CD4-positive, alpha-beta T cell (primary cell): ENCODE data around the gene BANF1. TPM values are rescaled to one million over a fixed set of nuclear protein-coding genes. Genes with fewer than 3 reads are reported as not detected.

ENCODE experiments used
- ATAC-seq: fragments of 200-7000 bp; cut with Tn5 transposase; one replicate; pipeline ENCODE4 v1.10.0; 2022; ENCODE audit warnings: mild to moderate bottlenecking; ENCODE audit not compliant: poor library complexity
- CTCF ChIA-PET: fragments of 350-600 bp; sonication (Branson Sonifier 250); formaldehyde crosslinking; loops from one replicate; lab custom pipeline; 2021; ENCODE audit warnings: antibody characterized with exemption, inconsistent platforms; lab: Charles Lee
- POLR2A ChIA-PET: fragments of 350-600 bp; sonication (Branson Sonifier 250); formaldehyde crosslinking; loops from one replicate; lab custom pipeline; 2021; ENCODE audit warnings: antibody characterized with exemption, inconsistent platforms; lab: Charles Lee
- DNase-seq, 14 experiments: peaks; one replicate each; pipeline ENCODE4 v3.0.0-alpha.2; 2013 to 2020; ENCODE audit warnings: mixed read lengths in 2 of 14
- H3K27ac ChIP-seq, 2 donors: one replicate each; pipeline versions ENCODE4 v1.5.1 to v1.7.0; 2013; ENCODE audit warnings: low read length in 2 of 2, low read depth in 1 of 2, mild to moderate bottlenecking in 1 of 2
- H3K27me3 ChIP-seq, 2 experiments: 1 replicate in 1 of 2; 2 replicates in 1 of 2; pipeline versions ENCODE4 v1.6.1 to v1.7.0; 2013; ENCODE audit warnings: low read length in 2 of 2, control low read depth in 1 of 2, mild to moderate bottlenecking in 1 of 2, moderate library complexity in 1 of 2; ENCODE audit not compliant: insufficient read depth in 2 of 2, control insufficient read depth in 1 of 2
- H3K36me3 ChIP-seq: one replicate; pipeline ENCODE4 v1.6.1; 2013; ENCODE audit warnings: low read length, control low read depth; ENCODE audit not compliant: insufficient read depth
- H3K4me1 ChIP-seq: one replicate; pipeline ENCODE4 v1.6.1; 2013; ENCODE audit warnings: low read length, control low read depth; ENCODE audit not compliant: insufficient read depth
- H3K4me3 ChIP-seq: one replicate; pipeline ENCODE4 v1.5.1; 2013; ENCODE audit warnings: mild to moderate bottlenecking, low read length, moderate library complexity
- H3K9me3 ChIP-seq, 2 experiments: 1 replicate in 1 of 2; 2 replicates in 1 of 2; pipeline versions ENCODE4 v1.6.1 to v1.7.0; 2013; ENCODE audit warnings: low read length in 2 of 2, mild to moderate bottlenecking in 2 of 2, control low read depth in 1 of 2, moderate library complexity in 1 of 2; ENCODE audit not compliant: control insufficient read depth in 1 of 2, insufficient read depth in 1 of 2
- H3K27ac Mint-ChIP-seq: one replicate; pipeline ENCODE4 v1.8.0; 2020; ENCODE audit warnings: mixed read lengths
- H3K27me3 Mint-ChIP-seq: one replicate; pipeline ENCODE4 v1.8.0; 2021; ENCODE audit warnings: mixed read lengths
- H3K36me3 Mint-ChIP-seq: one replicate; pipeline ENCODE4 v1.8.0; 2021; ENCODE audit warnings: low read depth, mixed read lengths
- H3K4me1 Mint-ChIP-seq: one replicate; pipeline ENCODE4 v1.8.0; 2021; ENCODE audit warnings: low read depth, mixed read lengths
- H3K4me3 Mint-ChIP-seq: one replicate; pipeline ENCODE4 v1.8.0; 2020; ENCODE audit warnings: mild to moderate bottlenecking, mixed read lengths
- H3K9me3 Mint-ChIP-seq: one replicate; pipeline ENCODE4 v1.8.0; 2020; ENCODE audit warnings: mixed read lengths
- CTCF ChIP-seq: fragments of 200-600 bp; IDR thresholded peaks from one replicate; pipeline ENCODE4 v1.8.0; 2022; ENCODE audit warnings: antibody characterized with exemption, mild to moderate bottlenecking
- intact Hi-C, 2 experiments: fragments of 100-400 bp; cut with DNase I in 1 of 2; cut with micrococcal nuclease in 1 of 2; formaldehyde crosslinking; loops; one replicate each; pipeline versions ENCODE4 v1.15.1 to v1.9.0; 2023 to 2025; cut with DNase I, micrococcal nuclease
- total RNA-seq, 174 experiments: library from RNA in 2 of 174; stranded (reverse) in 2 of 174; gene quantifications; one replicate each; pipeline ENCODE4 v1.2.3 and lab custom pipeline; 2021 to 2026

BANF1 gene
- total RNA-seq, 2 experiments from 2014 or later = 21.3 to 22.3 TPM

GRCh38 chr11:66050581-66051231 lies 48.4 kb downstream of the BANF1 start:
- H3K27me3 Mint-ChIP-seq = peaks cover 5% of the 10 kb centered on the region
- peak overlapping the region; percentile 100 for H3K4me3 Mint-ChIP-seq
- Histone ChIP-seq H3K27ac (peak overlapping the region in 1 of 2 donors; percentile 47), H3K9me3 (no peaks in the 10 kb centered on the region), H3K4me3 (no peak overlapping the region), H3K36me3 (peaks cover 22% of the 10 kb centered on the region), H3K4me1 (peaks cover 44% of the 10 kb centered on the region), H3K27me3 (no peaks in the 10 kb centered on the region)
- peaks cover 37% of the 10 kb centered on the region for H3K4me1 Mint-ChIP-seq
- ATAC-seq = no peak
- no peaks in the 10 kb centered on the region for H3K9me3 Mint-ChIP-seq
- H3K27ac Mint-ChIP-seq = peak overlapping the region; percentile 97
- intact Hi-C loops = loop anchor here in 1 of 2 experiments (5.0 kb wide), 2 partner anchors 133 to 217 kb away; partner anchors contain the start of genes C11orf68, DRAP1 and RAB1B
- no peak for TF ChIP-seq CTCF
- peak in 1 of 14 experiments; percentile 30 for DNase-seq
- POLR2A ChIA-PET = interaction anchor here (1.2 kb wide), 2 partner anchors 20 to 330 kb away, joined by 3 read pairs; partner anchors contain the start of gene RNASEH2C
- CTCF ChIA-PET = interaction anchor here (1.3 to 1.4 kb wide), 2 partner anchors 48 to 84 kb away, joined by 3 to 4 read pairs; partner anchors contain the start of genes BANF1 and EIF1AD
- peaks cover 38% of the 10 kb centered on the region for H3K36me3 Mint-ChIP-seq

GRCh38 chr11:66051371-66051765 lies 49.1 kb downstream of the BANF1 start:
- H3K4me3 Mint-ChIP-seq = peak overlapping the region; percentile 100

More at GRCh38 chr11:66051371-66051765, 49.1 kb downstream of the BANF1 start:
- ChIA-PET POLR2A (interaction anchor here (1.2 to 1.9 kb wide), 9 partner anchors 11 to 331 kb away, joined by 3 to 19 read pairs (median 6); partner anchors contain the start of genes PACS1 and RNASEH2C), CTCF (interaction anchor here (1.2 to 1.4 kb wide), 3 partner anchors 20 to 84 kb away, joined by 3 to 4 read pairs (median 3); partner anchors contain the start of genes BANF1 and EIF1AD)
- Histone ChIP-seq H3K9me3 (no peaks in the 10 kb centered on the region), H3K4me1 (peaks cover 43% of the 10 kb centered on the region), H3K27me3 (no peaks in the 10 kb centered on the region), H3K4me3 (peak overlapping the region; percentile 100), H3K36me3 (peaks cover 29% of the 10 kb centered on the region), H3K27ac (peak overlapping the region; percentile 66 to 78)
- TF ChIP-seq CTCF = no peak
- intact Hi-C loops = loop anchor here in 1 of 2 experiments (5.0 kb wide), 2 partner anchors 134 to 216 kb away; partner anchors contain the start of genes C11orf68, DRAP1 and RAB1B
- no peak for ATAC-seq
- peaks cover 37% of the 10 kb centered on the region for H3K4me1 Mint-ChIP-seq
- peaks cover 5% of the 10 kb centered on the region for H3K27me3 Mint-ChIP-seq
- DNase-seq = no peak
- peak overlapping the region; percentile 97 for H3K27ac Mint-ChIP-seq
- H3K36me3 Mint-ChIP-seq = peaks cover 44% of the 10 kb centered on the region
- no peaks in the 10 kb centered on the region for H3K9me3 Mint-ChIP-seq
